ENCODE measurements around the gene CFAP161.
"Not testable (repeated sequence)": the region's sequence is repeated elsewhere in the genome, so short reads cannot be mapped to it uniquely, and the experiment has no call there.

CFAP161 gene

DNA sequence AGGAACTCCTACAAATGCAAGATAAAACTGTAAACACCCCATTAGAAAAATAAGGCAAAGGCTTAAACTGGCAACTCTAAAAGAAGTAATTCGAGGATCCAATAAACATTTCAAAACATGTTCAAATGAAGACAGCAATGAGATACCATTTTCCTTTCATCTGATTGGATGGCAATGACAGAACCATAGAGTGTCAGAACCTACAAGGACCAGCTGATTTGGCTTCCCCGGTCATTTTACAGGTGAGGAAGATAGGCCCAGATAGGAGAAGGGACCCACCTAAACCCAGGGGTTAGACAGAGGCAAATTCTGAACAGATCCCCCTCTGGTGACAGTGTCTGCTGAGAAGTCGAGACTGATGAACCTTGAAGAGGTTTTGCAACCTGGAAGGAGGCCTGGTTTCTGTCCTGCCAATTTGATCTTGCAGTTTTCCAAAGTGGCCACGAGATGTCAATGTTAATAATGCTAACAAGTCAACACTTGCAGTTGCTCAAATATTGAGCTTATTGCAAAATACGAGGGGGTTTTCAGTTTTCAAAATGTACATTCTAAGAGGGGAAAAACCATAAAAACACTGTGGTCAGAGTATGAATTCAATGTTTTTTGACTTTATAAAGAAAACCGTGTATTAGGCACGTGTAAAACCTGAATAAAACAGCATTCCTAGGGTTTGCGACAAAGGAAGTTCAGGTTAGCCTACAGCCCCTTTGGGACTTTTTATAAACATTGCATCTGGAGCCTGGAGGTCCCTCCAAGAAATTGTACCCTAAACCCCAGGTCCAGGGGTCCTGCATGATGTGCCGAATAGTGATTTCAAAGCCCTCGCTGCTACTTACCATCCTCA lies 21.5 kb downstream of the CFAP161 start:
- TF ChIP-seq POLR2A (IDR thresholded peaks at IDR 0.05; ENCODE audit: low read depth, low read length) (no peak), TAF1 (IDR thresholded peaks at IDR 0.05; ENCODE audit: low read depth, low read length) (no peak), SPI1 (IDR thresholded peaks at IDR 0.05; ENCODE audit: low read depth, low read length) (no peak), PAX5 (IDR thresholded peaks at IDR 0.05; ENCODE audit: insufficient read depth, low read length, severe bottlenecking) (no peak), POLR2AphosphoS5 (IDR thresholded peaks at IDR 0.05; ENCODE audit: low read depth, low read length) (no peak), POU2F2 (IDR thresholded peaks at IDR 0.05; ENCODE audit: low read depth, low read length) (no peak)
- DNase-seq (ENCODE audit: insufficient read length, low spot score) = no peak
- peak; percentile 73 for FAIRE-seq

DNA sequence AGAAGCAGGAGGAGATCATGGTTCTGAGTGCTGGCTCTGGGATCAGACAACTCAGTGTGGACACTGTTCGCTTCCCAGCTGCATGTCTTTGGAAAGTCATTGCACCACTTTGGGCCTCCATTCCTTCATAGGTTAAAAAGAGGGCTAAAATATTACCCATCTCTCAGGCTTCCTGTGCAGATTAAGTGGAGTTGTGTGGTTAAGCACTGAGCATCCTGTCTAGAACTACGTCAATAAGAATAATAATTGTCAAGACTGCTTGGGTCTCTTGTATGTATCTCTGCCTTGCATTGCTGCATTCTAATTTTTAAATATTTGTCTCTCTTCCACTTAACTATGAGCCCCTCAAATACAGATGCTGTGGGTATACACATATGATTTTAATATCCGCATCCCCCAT lies 22.3 kb downstream of the CFAP161 start:
- DNase-seq (ENCODE audit: insufficient read length, low spot score) (no peak), FAIRE-seq (no peak)
- TF ChIP-seq POU2F2 (IDR thresholded peaks at IDR 0.05; ENCODE audit: low read depth, low read length) (no peak), TAF1 (IDR thresholded peaks at IDR 0.05; ENCODE audit: low read depth, low read length) (no peak), POLR2A (IDR thresholded peaks at IDR 0.05; ENCODE audit: low read depth, low read length) (no peak), PAX5 (IDR thresholded peaks at IDR 0.05; ENCODE audit: insufficient read depth, low read length, severe bottlenecking) (no peak), SPI1 (IDR thresholded peaks at IDR 0.05; ENCODE audit: low read depth, low read length) (no peak), POLR2AphosphoS5 (IDR thresholded peaks at IDR 0.05; ENCODE audit: low read depth, low read length) (no peak)

DNA sequence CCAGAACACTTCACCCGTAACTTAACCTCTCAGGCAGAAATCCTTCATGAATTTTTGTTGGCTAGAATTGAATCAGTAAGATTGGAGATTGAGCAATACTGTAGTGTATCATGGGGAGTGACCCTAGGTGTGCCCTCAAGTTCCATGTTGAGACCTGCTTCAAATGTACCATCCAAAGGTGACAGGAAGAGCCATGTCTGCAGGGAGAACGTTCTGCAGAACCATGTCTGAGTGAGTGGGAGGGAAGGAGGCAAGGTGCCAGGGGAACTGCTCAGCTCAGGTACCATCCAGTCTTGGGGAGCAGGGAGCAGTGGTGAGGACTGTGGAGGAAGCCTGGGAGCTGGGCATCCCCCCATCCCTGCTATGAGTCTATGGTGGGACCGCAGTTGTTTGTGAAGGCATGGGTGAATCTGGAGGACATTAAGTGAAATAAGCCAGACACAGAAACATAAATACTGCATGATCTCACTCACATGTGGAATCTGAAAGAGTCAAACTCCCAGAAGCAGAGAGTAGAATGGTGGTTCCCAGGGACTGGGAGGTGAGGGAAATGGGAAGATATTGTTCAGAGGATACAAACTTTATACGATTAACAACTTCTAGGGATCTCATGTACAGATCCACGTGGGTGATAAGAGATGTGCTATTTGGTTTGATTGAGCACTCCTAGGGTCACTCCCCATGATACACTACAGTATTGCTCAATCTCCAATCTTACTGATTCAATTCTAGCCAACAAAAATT lies 23.3 kb downstream of the CFAP161 start:
- TF ChIP-seq SPI1 (IDR thresholded peaks at IDR 0.05; ENCODE audit: low read depth, low read length) (no peak), PAX5 (IDR thresholded peaks at IDR 0.05; ENCODE audit: insufficient read depth, low read length, severe bottlenecking) (no peak), TAF1 (IDR thresholded peaks at IDR 0.05; ENCODE audit: low read depth, low read length) (no peak), POLR2A (IDR thresholded peaks at IDR 0.05; ENCODE audit: low read depth, low read length) (no peak), POU2F2 (IDR thresholded peaks at IDR 0.05; ENCODE audit: low read depth, low read length) (no peak), POLR2AphosphoS5 (IDR thresholded peaks at IDR 0.05; ENCODE audit: low read depth, low read length) (no peak)
- DNase-seq (ENCODE audit: insufficient read length, low spot score) (no peak), FAIRE-seq (no peak)

DNA sequence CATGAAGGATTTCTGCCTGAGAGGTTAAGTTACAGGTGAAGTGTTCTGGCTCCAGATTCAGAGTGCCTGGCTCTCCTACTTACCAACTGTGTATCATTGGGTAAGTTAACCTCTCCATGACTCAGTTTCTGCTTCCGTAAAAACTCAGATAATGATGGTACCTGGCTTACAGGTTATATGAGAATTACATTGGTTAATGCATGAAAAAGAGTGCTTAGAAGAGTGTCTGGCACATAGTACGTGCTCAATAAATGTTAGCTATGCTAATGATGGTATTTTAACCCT lies 23.8 kb downstream of the CFAP161 start:
- FAIRE-seq (no peak), DNase-seq (ENCODE audit: insufficient read length, low spot score) (no peak)
- TF ChIP-seq POLR2AphosphoS5 (IDR thresholded peaks at IDR 0.05; ENCODE audit: low read depth, low read length) (no peak), SPI1 (IDR thresholded peaks at IDR 0.05; ENCODE audit: low read depth, low read length) (no peak), POU2F2 (IDR thresholded peaks at IDR 0.05; ENCODE audit: low read depth, low read length) (no peak), PAX5 (IDR thresholded peaks at IDR 0.05; ENCODE audit: insufficient read depth, low read length, severe bottlenecking) (no peak), POLR2A (IDR thresholded peaks at IDR 0.05; ENCODE audit: low read depth, low read length) (no peak), TAF1 (IDR thresholded peaks at IDR 0.05; ENCODE audit: low read depth, low read length) (no peak)

DNA sequence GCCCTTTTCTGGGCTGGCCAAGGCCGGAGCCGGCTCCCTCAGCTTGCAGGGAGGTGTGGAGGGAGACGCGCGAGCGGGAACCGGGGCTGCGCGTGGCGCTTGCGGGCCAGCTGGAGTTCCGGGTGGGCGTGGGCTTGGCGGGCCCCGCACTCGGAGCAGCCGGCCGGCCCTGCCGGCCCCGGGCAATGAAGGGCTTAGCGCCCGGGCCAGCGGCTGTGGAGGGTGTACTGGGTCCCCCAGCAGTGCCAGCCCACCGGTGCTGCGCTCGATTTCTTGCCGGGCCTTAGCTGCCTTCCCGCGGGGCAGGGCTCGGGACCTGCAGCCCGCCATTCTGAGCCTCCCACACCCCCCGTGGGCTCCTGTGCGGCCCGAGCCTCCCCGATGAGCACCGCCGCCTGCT lies 24.5 kb downstream of the CFAP161 start:
- FAIRE-seq; DNase-seq (ENCODE audit: insufficient read length, low spot score): not testable (repeated sequence)

DNA sequence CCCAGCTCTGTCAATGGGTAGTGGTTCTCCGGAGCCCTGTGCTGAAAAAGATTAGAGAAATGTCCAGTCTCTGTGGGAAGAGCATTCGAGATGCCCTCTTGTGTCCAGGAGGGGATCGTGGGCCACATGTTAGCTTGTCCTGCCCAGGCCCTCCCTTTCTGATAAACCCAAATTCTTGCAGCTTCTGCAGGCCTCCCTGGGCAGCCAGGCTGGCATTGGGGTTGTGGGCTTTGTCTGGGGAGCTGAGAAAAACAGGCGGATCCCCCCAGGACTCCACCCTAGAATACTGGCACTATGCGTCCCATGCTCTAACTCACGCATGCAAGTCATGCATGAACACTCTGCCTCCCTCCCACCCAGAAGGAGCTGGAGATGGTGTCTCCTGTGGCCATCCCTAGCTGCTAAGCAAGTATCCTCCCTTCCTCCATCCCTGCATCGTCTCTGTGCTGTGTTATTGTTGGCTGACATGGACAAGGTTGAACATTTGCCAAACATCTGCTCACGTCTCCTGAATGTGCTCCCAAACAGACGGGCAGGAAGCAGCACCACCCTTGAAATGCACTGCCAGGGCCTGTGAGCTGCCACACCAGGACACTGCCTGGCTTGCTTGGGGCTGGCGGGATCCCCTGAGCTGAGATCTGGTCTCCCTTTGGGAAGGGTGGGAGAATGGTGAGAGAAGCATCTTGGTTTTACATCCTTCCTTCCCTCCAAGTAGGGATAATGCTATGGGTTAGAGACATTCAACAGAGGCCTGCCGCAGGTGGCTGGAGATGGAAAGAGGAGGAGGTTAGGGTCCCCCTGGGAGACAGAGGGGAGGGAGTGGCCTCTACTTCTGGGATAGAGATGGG lies 26.5 kb downstream of the CFAP161 start:
- no peak for DNase-seq (ENCODE audit: insufficient read length, low spot score)
- TF ChIP-seq POU2F2 (IDR thresholded peaks at IDR 0.05; ENCODE audit: low read depth, low read length) (no peak), SPI1 (IDR thresholded peaks at IDR 0.05; ENCODE audit: low read depth, low read length) (no peak), TAF1 (IDR thresholded peaks at IDR 0.05; ENCODE audit: low read depth, low read length) (no peak), PAX5 (IDR thresholded peaks at IDR 0.05; ENCODE audit: insufficient read depth, low read length, severe bottlenecking) (no peak), POLR2AphosphoS5 (IDR thresholded peaks at IDR 0.05; ENCODE audit: low read depth, low read length) (no peak), POLR2A (IDR thresholded peaks at IDR 0.05; ENCODE audit: low read depth, low read length) (no peak)
- no peak for FAIRE-seq

DNA sequence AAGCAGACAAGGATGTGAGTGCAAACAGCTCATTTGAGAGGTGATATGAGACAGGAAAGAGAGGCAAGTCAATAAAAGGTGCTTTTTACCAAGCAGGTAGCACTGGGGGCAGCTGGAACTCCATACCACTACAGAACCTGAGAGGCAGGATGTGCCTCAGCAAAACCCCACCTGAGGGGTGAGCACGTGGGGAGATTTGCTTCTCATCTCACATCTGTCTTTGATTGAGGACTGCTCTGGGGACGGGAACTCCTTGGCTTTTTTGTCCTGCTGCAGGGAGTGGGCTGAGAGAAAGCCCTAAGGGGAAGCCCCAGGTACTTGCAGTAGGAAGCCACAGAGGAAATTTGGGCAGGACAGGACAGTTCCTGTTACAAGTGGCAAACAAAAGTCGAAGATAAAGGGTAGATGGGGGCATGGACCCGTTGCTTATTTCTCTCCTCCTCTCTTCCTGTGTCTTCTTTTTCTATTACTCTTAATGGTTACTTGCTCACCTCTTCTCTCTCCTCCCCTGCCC lies 27.1 kb downstream of the CFAP161 start:
- DNase-seq (ENCODE audit: insufficient read length, low spot score) (no peak), FAIRE-seq (no peak)
- TF ChIP-seq POLR2A (IDR thresholded peaks at IDR 0.05; ENCODE audit: low read depth, low read length) (no peak), TAF1 (IDR thresholded peaks at IDR 0.05; ENCODE audit: low read depth, low read length) (no peak), PAX5 (IDR thresholded peaks at IDR 0.05; ENCODE audit: insufficient read depth, low read length, severe bottlenecking) (no peak), POU2F2 (IDR thresholded peaks at IDR 0.05; ENCODE audit: low read depth, low read length) (no peak), SPI1 (IDR thresholded peaks at IDR 0.05; ENCODE audit: low read depth, low read length) (no peak), POLR2AphosphoS5 (IDR thresholded peaks at IDR 0.05; ENCODE audit: low read depth, low read length) (no peak)

DNA sequence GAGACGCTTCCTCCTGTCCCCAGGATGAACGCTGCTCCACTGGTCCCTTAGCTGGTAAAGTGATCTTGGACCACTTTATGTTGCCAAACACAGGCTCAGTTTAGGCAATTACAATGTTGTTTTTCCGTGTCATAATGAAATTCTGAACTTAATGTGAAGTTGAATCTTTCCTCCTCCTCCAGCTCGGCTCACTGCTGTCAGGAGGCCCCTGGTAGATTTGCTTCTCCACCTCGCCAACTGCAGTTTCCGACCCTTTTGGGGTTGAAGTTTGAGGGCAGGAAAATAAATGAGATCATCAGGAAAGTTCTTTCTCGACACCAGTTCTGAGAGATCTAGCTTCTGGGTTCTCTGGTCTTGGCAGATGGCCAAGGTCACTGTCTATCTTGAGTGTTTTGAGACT lies 27.8 kb downstream of the CFAP161 start:
- TF ChIP-seq POLR2AphosphoS5 (IDR thresholded peaks at IDR 0.05; ENCODE audit: low read depth, low read length) (no peak), SPI1 (IDR thresholded peaks at IDR 0.05; ENCODE audit: low read depth, low read length) (no peak), POLR2A (IDR thresholded peaks at IDR 0.05; ENCODE audit: low read depth, low read length) (no peak), TAF1 (IDR thresholded peaks at IDR 0.05; ENCODE audit: low read depth, low read length) (no peak), PAX5 (IDR thresholded peaks at IDR 0.05; ENCODE audit: insufficient read depth, low read length, severe bottlenecking) (no peak), POU2F2 (IDR thresholded peaks at IDR 0.05; ENCODE audit: low read depth, low read length) (no peak)
- FAIRE-seq (no peak), DNase-seq (ENCODE audit: insufficient read length, low spot score) (no peak)
